GM12878 (cell line): ENCODE measurements around the gene HSP90AB1.

Source experiments
- BACH1 ChIP-seq: fragments of 450-650 bp; IDR thresholded peaks from 2 replicates; pipeline ENCODE4 v1.6.1; 2017; ENCODE audit warnings: mild to moderate bottlenecking, borderline replicate concordance
- BCL3 ChIP-seq: IDR thresholded peaks from 2 replicates; pipeline ENCODE4 v1.6.1; 2011; ENCODE audit warnings: borderline replicate concordance, low read depth, mild to moderate bottlenecking, moderate library complexity, low read length; ENCODE audit not compliant: insufficient read depth, poor library complexity, severe bottlenecking
- CHD1 ChIP-seq: IDR thresholded peaks from 2 replicates; pipeline ENCODE4 v1.6.1; 2012; ENCODE audit warnings: low read depth, low read length, improper control_type of control experiment
- CTCF ChIP-seq, 3 experiments: IDR thresholded peaks in 2 of 3; conservative IDR thresholded peaks in 1 of 3; 2 replicates each; pipeline ENCODE4 v1.5.1; 2011; ENCODE audit warnings: low read depth in 3 of 3, low read length in 3 of 3, mild to moderate bottlenecking in 3 of 3, control low read depth in 2 of 3, moderate library complexity in 2 of 3, inconsistent platforms in 1 of 3, mixed read lengths in 1 of 3; ENCODE audit not compliant: control insufficient read depth in 2 of 3, insufficient read depth in 1 of 3; ENCODE audit errors: extremely low read depth in 1 of 3
- ETV6 ChIP-seq, 2 experiments: fragments of 450-650 bp in 1 of 2; IDR thresholded peaks in 1 of 2; conservative IDR thresholded peaks in 1 of 2; 2 replicates each; pipeline ENCODE4 v1.6.1; 2014; ENCODE audit warnings: antibody characterized with exemption in 1 of 2, borderline replicate concordance in 1 of 2, low read depth in 1 of 2, mild to moderate bottlenecking in 1 of 2, moderate library complexity in 1 of 2
- EZH2 ChIP-seq: IDR thresholded peaks from 2 replicates; pipeline ENCODE4 v1.6.1; 2012; ENCODE audit warnings: low read depth, mild to moderate bottlenecking, control low read depth, inconsistent platforms, low read length, borderline replicate concordance; ENCODE audit not compliant: control insufficient read depth
- HDGF ChIP-seq: fragments of 450-650 bp; IDR thresholded peaks from 2 replicates; pipeline ENCODE4 v1.6.1; 2016; ENCODE audit warnings: antibody characterized with exemption
- POLR2A ChIP-seq: IDR thresholded peaks from 2 replicates; pipeline ENCODE4 v1.6.1; 2011; ENCODE audit warnings: low read depth, mild to moderate bottlenecking, low read length
- RCOR1 ChIP-seq: conservative IDR thresholded peaks from 2 replicates; pipeline ENCODE4 v1.6.1; 2012; ENCODE audit warnings: low read depth, low read length, improper control_type of control experiment
- SKIL ChIP-seq: fragments of 450-650 bp; IDR thresholded peaks from 2 replicates; pipeline ENCODE4 v1.6.1; 2017; ENCODE audit warnings: mild to moderate bottlenecking, low read depth, inconsistent platforms; ENCODE audit not compliant: poor library complexity, severe bottlenecking

DNA sequence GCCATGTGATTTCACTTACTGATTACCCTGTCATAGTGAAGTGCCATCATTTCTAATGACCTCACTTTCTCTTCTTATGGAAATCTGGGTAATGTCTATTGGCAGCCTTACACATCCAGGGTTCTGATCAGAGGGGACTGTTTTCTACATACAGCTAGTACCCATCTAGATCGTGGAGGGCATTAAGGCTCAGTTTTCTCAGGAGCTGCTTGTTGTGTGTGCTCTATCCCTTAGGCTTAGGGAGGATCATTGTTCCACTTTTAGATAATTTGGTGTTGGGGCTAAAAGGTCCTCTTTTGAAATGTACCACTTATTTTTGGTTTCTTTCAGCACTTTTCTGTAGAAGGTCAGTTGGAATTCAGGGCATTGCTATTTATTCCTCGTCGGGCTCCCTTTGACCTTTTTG lies 3.8 kb downstream of the HSP90AB1 start:
- no peak for TF ChIP-seq POLR2A
- peak; percentile 59; the same call in 1 of the 2 replicates for TF ChIP-seq BACH1
- no peak for TF ChIP-seq HDGF
- no peak for TF ChIP-seq RCOR1
- no peak for TF ChIP-seq SKIL
- TF ChIP-seq EZH2: no peak
- no peak for TF ChIP-seq CTCF (IDR thresholded peaks at IDR 0.05 in 2 of 3, conservative IDR thresholded peaks at IDR 0.05 in 1 of 3; ENCODE audit: control insufficient read depth in 2 of 3, extremely low read depth in 1 of 3, insufficient read depth in 1 of 3, low read depth in 3 of 3, low read length in 3 of 3)
- TF ChIP-seq CHD1: no peak
- TF ChIP-seq BCL3: no peak
- no peak for TF ChIP-seq ETV6 (conservative IDR thresholded peaks at IDR 0.05 in 1 of 2, IDR thresholded peaks at IDR 0.05 in 1 of 2; ENCODE audit: borderline replicate concordance in 1 of 2, low read depth in 1 of 2)
